Breast epithelium (tissue), 4 donors: Measurements from ENCODE around the gene C6orf141. TPM values are rescaled to one million over a fixed set of nuclear protein-coding genes. Genes with fewer than 3 reads are reported as not detected.
A peak's percentile ranks its signal among the peaks of the same experiment; 100 is the strongest.

Source experiments
- DNase-seq, 2 donors: peaks; one replicate each; pipeline ENCODE4 v3.0.0-alpha.2; 2019; ENCODE audit warnings: low spot score in 2 of 2
- H3K27ac ChIP-seq, 2 donors: fragments of 200-600 bp; sonication (generic) in 1 of 2; one replicate each; pipeline ENCODE4 v1.5.1; 2016 to 2019; ENCODE audit warnings: mild to moderate bottlenecking in 1 of 2
- H3K27me3 ChIP-seq, 2 donors: fragments of 200-600 bp; sonication (generic) in 1 of 2; one replicate each; pipeline versions ENCODE4 v1.5.1 to v1.6.0; 2017 to 2019; ENCODE audit warnings: control low read depth in 1 of 2, mild to moderate bottlenecking in 1 of 2
- H3K36me3 ChIP-seq: fragments of 200-600 bp; one replicate; pipeline ENCODE4 v1.5.1; 2019
- H3K4me1 ChIP-seq, 2 donors: fragments of 200-600 bp; sonication (generic); one replicate each; pipeline ENCODE4 v1.5.1; 2016 to 2019; ENCODE audit warnings: control low read depth in 1 of 2
- H3K4me3 ChIP-seq, 3 donors: fragments of 200-600 bp; sonication (generic); 1 replicate in 2 of 3; 2 replicates in 1 of 3; pipeline ENCODE4 v1.5.1; 2016 to 2019; ENCODE audit warnings: mild to moderate bottlenecking in 3 of 3, moderate library complexity in 2 of 3
- H3K9me3 ChIP-seq, 2 donors: fragments of 200-600 bp; sonication (generic) in 1 of 2; one replicate each; pipeline ENCODE4 v1.5.1; 2016 to 2019; ENCODE audit warnings: control low read depth in 1 of 2
- POLR2A ChIP-seq: fragments of 450-650 bp; IDR thresholded peaks from one replicate; pipeline ENCODE4 v1.6.1; 2016; ENCODE audit warnings: antibody characterized with exemption, mild to moderate bottlenecking, moderate library complexity
- POLR2AphosphoS5 ChIP-seq, 3 donors: sonication (generic); formaldehyde crosslinking; IDR thresholded peaks; one replicate each; pipeline ENCODE4 v1.6.1; 2017; ENCODE audit warnings: antibody characterized with exemption in 3 of 3
- intact Hi-C: fragments of 100-400 bp; cut with DNase I; formaldehyde crosslinking; loops from one replicate; pipeline ENCODE4 v1.15.1; 2023; ENCODE audit warnings: low total_unique reads
- total RNA-seq, 3 donors: library from RNA; depleted of rRNA; stranded (reverse); fragments of >200 nt; gene quantifications; one replicate each; pipeline ENCODE4 v1.1.0, GENCODE V29; 2016
- TF ChIP-seq, protein P1 (sequence below), 3 donors: fragments of 450-650 bp; IDR thresholded peaks; one replicate each; pipeline ENCODE4 v1.5.1; 2016 to 2017; ENCODE audit warnings: antibody characterized with exemption in 3 of 3, mild to moderate bottlenecking in 3 of 3, moderate library complexity in 3 of 3

The C6orf141 gene
- total RNA-seq, 3 donors from 2014 or later: 6.1 to 25.9 (median 9.4) TPM

GRCh38 chr6:49528571-49528970 lies 21.9 kb upstream of the C6orf141 start:
- Histone ChIP-seq H3K27ac (no peak overlapping the region), H3K27me3 (no peaks in the 10 kb centered on the region), H3K36me3 (no peaks in the 10 kb centered on the region), H3K9me3 (no peaks in the 10 kb centered on the region), H3K4me3 (no peak overlapping the region), H3K4me1 (no peaks in the 10 kb centered on the region)
- DNase-seq: no peak
- intact Hi-C loops: no loop called here
- no peak for TF ChIP-seq POLR2AphosphoS5 (IDR thresholded peaks at IDR 0.05)
- no peak for TF ChIP-seq POLR2A
- TF ChIP-seq, protein P1, sequence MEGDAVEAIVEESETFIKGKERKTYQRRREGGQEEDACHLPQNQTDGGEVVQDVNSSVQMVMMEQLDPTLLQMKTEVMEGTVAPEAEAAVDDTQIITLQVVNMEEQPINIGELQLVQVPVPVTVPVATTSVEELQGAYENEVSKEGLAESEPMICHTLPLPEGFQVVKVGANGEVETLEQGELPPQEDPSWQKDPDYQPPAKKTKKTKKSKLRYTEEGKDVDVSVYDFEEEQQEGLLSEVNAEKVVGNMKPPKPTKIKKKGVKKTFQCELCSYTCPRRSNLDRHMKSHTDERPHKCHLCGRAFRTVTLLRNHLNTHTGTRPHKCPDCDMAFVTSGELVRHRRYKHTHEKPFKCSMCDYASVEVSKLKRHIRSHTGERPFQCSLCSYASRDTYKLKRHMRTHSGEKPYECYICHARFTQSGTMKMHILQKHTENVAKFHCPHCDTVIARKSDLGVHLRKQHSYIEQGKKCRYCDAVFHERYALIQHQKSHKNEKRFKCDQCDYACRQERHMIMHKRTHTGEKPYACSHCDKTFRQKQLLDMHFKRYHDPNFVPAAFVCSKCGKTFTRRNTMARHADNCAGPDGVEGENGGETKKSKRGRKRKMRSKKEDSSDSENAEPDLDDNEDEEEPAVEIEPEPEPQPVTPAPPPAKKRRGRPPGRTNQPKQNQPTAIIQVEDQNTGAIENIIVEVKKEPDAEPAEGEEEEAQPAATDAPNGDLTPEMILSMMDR (IDR thresholded peaks at IDR 0.05): no peak

DNA sequence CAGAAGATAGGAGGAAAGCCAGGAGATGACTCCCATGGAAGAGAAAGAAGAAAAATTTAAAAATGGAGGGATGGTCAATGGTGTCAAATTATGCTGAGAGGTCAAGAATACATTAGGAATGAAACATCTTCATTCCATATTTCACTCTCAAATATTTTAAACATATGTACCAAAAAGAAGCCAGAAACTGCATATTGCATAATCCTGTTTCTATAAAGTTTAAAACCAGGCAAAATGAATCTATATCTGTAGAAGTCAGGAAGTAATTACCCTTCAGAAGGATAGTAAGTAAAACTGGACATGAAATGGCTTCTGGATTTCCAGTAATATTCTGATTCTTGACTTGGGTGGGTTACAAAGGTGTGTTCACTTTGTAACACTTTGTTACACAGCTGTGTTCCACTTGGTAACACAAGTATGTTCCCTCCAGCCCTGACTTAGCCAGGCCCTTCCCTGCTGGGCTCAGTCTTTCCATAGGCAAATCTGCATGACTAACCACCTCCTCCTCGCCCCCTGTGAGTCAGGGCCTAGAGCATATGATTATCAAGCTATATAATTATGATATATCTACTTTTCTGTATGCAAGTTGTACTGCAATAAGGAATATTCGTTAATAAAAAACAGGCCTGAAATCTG lies 20.2 kb upstream of the C6orf141 start:
- intact Hi-C loops: no loop called here

GRCh38 chr6:49531774-49532569 lies 18.5 kb upstream of the C6orf141 start:
- no peak for TF ChIP-seq POLR2A
- TF ChIP-seq, protein P1 (IDR thresholded peaks at IDR 0.05): peak; percentile 44 to 81 (median 77)
- no peak for TF ChIP-seq POLR2AphosphoS5 (IDR thresholded peaks at IDR 0.05)
- intact Hi-C loops: no loop called here
- no peaks in the 10 kb centered on the region for H3K36me3 ChIP-seq
- no peak for DNase-seq
- H3K4me1 ChIP-seq: no peaks in the 10 kb centered on the region
- no peaks in the 10 kb centered on the region for H3K9me3 ChIP-seq
- H3K27ac ChIP-seq: no peak overlapping the region
- no peaks in the 10 kb centered on the region for H3K27me3 ChIP-seq
- no peak overlapping the region for H3K4me3 ChIP-seq

More for the DNA sequence above, 20.2 kb upstream of the C6orf141 start:
- DNase-seq: no peak
- H3K27me3 ChIP-seq: no peaks in the 10 kb centered on the region
- TF ChIP-seq POLR2AphosphoS5 (IDR thresholded peaks at IDR 0.05) (no peak), POLR2A (no peak)
- TF ChIP-seq, protein P1 (IDR thresholded peaks at IDR 0.05): no peak
- no peak overlapping the region for H3K27ac ChIP-seq
- H3K36me3 ChIP-seq: no peaks in the 10 kb centered on the region
- no peak overlapping the region for H3K4me3 ChIP-seq
- H3K9me3 ChIP-seq: no peaks in the 10 kb centered on the region
- H3K4me1 ChIP-seq: no peaks in the 10 kb centered on the region

DNA sequence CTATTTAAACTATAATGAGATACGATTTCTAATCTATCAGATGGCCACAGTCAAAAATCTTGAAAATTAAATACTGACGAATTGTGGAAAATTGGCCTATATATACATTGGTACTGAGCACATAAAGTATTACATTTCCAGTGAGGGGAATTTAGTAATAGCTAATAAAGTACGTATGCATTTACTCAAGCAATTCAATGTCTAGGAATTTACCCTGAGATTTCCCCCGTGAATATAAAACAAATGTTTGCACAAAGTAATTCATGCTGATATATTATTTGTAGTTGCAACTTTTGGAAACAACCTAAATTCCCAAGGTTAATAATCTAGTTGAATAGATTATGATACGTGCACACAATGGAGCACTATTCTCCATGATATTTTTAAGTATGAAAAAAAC lies 14.7 kb upstream of the C6orf141 start:
- TF ChIP-seq POLR2AphosphoS5 (IDR thresholded peaks at IDR 0.05) (no peak), POLR2A (no peak)
- TF ChIP-seq, protein P1 (IDR thresholded peaks at IDR 0.05): no peak
- intact Hi-C loops: loop anchor here (5.0 kb wide), 1 partner anchor 72 kb away; no protein-coding TSS in a partner anchor

DNA sequence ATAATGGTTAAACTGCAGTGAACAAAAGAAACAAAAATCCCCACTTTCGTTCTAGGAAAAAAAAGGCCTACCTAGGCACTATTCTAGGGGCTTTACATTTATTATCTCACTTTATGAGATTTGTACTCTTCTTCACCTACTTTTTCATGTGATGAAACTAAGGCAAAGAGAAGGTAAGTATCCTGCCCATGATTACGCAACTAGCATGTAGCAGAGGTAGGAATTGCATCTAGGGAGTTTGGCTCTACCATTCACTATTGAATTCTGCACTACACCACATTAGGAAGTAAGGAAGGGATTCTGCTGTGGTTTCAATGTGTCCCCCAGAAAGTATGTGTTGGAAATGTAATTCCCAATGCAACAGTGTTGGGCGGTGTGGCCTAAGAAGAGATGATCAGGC lies 11.4 kb upstream of the C6orf141 start:
- no peaks in the 10 kb centered on the region for H3K9me3 ChIP-seq
- H3K4me3 ChIP-seq: no peak overlapping the region
- H3K4me1 ChIP-seq: no peaks in the 10 kb centered on the region
- intact Hi-C loops: loop anchor here (5.0 kb wide), 1 partner anchor 68 kb away; no protein-coding TSS in a partner anchor
- no peaks in the 10 kb centered on the region for H3K36me3 ChIP-seq
- no peaks in the 10 kb centered on the region for H3K27me3 ChIP-seq
- TF ChIP-seq POLR2A (no peak), POLR2AphosphoS5 (IDR thresholded peaks at IDR 0.05) (no peak)
- TF ChIP-seq, protein P1 (IDR thresholded peaks at IDR 0.05): no peak
- no peak for DNase-seq
- no peak overlapping the region for H3K27ac ChIP-seq

More for the DNA sequence above, 14.7 kb upstream of the C6orf141 start:
- Histone ChIP-seq H3K4me1 (no peaks in the 10 kb centered on the region), H3K4me3 (no peak overlapping the region), H3K9me3 (no peaks in the 10 kb centered on the region), H3K36me3 (no peaks in the 10 kb centered on the region), H3K27ac (no peak overlapping the region), H3K27me3 (no peaks in the 10 kb centered on the region)
- no peak for DNase-seq
